GM12874 (cell line): ENCODE measurements around the gene ABI1.

Experiments used
- CTCF ChIP-seq: IDR thresholded peaks from 2 replicates; pipeline ENCODE4 v1.5.1; 2011; ENCODE audit warnings: low read depth, mild to moderate bottlenecking, control low read depth, low read length, moderate library complexity; ENCODE audit not compliant: insufficient read depth

The ABI1 gene

GRCh38 chr10:26840938-26841732, 19.6 kb downstream of the ABI1 start:
- TF ChIP-seq CTCF, result no peak

GRCh38 chr10:26839966-26840627, 20.7 kb downstream of the ABI1 start:
- TF ChIP-seq CTCF, result no peak

GRCh38 chr10:26837139-26837538, 23.6 kb downstream of the ABI1 start:
- no peak for TF ChIP-seq CTCF

GRCh38 chr10:26835025-26835424, 25.7 kb downstream of the ABI1 start:
- no peak for TF ChIP-seq CTCF

GRCh38 chr10:26832960-26833359, 27.8 kb downstream of the ABI1 start:
- TF ChIP-seq CTCF, result no peak

- no peak for TF ChIP-seq CTCF
Measured at GRCh38 chr10:26831936-26832335, 28.8 kb downstream of the ABI1 start.

GRCh38 chr10:26829810-26830515, 30.8 kb downstream of the ABI1 start:
- TF ChIP-seq CTCF, result no peak
